ENCODE measurements around the gene RBM24.
"Not testable (repeated sequence)": the region's sequence is repeated elsewhere in the genome, so short reads cannot be mapped to it uniquely, and the experiment has no call there.

The RBM24 gene

DNA sequence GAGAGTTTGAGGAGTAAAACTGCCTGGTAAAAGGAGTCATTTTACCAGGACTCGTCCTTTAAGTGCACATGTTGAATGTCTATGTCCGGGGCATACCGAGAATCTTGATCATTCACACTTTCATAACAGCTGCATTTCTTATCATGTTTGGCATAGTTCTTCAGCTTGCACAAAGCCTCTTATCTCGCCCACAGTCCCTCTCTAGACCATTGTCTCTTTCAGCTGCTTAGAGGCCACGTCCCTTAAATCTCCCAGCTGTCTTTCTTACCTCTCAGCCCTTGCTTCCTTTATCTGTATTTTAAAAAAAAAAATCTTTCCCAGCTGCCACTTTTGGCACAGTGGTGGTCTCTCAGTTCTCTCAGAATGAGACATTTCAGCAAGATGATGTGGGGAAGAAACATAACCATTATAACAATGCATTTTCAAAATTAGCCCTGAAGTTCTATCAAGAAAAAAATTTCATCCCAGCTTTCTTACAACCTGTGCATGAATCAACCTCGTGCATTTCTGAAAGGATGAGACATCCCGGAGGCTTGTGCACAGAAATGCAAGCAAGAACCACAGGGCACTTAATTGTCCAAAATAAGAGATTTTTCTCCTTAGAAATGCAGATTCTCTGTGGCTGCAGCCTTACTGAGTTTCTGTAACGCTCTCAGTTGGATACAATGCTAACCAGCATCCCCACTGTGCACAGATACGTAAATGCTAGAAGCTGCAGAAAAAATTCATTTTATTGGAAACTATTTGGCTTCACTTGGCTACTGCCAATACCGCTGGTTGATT lies 24.2 kb downstream of the RBM24 start:
- H3K4me3 ChIP-seq (ENCODE audit: control insufficient read depth, low read depth, low read length) = no peak overlapping the region
- no peak for DNase-seq (ENCODE audit: low read depth)
- TF ChIP-seq, protein P1, sequence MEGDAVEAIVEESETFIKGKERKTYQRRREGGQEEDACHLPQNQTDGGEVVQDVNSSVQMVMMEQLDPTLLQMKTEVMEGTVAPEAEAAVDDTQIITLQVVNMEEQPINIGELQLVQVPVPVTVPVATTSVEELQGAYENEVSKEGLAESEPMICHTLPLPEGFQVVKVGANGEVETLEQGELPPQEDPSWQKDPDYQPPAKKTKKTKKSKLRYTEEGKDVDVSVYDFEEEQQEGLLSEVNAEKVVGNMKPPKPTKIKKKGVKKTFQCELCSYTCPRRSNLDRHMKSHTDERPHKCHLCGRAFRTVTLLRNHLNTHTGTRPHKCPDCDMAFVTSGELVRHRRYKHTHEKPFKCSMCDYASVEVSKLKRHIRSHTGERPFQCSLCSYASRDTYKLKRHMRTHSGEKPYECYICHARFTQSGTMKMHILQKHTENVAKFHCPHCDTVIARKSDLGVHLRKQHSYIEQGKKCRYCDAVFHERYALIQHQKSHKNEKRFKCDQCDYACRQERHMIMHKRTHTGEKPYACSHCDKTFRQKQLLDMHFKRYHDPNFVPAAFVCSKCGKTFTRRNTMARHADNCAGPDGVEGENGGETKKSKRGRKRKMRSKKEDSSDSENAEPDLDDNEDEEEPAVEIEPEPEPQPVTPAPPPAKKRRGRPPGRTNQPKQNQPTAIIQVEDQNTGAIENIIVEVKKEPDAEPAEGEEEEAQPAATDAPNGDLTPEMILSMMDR (IDR thresholded peaks at IDR 0.05; ENCODE audit: control insufficient read depth, insufficient read depth, low read depth, low read length, missing control alignments) = no peak

DNA sequence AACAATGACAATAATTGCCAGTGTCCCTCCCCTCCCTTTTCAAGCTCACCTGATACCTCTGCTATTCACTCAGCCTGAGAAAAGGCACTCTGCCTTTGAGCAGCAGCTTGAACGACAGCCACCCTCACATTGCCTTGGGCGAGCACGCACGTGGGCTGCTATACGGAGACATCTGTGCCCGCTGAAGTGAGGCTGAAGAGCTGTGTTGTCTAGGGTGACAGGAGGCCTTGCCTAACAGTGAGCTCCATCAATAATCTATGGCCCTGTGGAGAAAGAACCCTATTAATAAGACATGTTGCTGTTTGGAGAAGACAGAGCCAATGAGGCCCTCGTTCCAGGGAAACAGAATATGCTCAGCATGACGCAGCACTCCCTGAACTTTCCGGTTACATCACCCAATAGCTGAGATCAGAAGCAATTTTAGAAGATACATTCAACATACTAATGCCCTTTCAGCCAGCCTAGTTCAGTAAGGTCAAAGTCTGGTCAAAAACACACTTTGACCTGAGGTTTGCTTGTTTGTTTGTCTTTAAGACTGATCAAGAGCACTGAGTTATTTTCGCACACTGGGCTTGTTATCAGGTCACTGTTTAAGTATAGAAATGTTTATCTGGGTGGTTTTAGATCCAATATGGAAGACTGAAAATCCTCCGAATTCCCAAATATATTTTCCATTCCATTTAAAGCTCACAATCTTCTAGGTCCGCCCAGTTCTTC lies 30.6 kb downstream of the RBM24 start:
- no peak overlapping the region for H3K4me3 ChIP-seq (ENCODE audit: control insufficient read depth, low read depth, low read length)
- TF ChIP-seq, protein P1 (IDR thresholded peaks at IDR 0.05; ENCODE audit: control insufficient read depth, insufficient read depth, low read depth, low read length, missing control alignments) = no peak
- DNase-seq (ENCODE audit: low read depth) = no peak

DNA sequence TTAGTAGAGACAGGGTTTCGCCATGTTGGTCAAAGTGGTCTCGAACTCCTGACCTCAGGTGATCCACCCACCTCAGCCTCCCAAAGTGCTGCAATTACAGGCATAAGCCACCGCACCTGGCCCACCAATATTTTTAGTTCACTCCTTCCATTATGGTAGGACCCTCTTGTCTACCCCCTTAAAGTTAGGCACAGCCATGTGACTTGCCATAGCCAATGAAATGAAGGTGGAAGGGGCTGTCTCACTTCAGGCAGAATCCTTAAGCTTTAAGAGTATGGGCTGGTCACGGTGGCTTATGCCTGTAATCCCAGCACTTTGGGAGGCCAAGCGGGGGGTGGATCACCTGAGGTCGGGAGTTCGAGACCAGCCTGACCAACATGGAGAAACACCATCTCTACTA lies 32.1 kb downstream of the RBM24 start:
- not testable (repeated sequence) for H3K4me3 ChIP-seq (ENCODE audit: control insufficient read depth, low read depth, low read length); DNase-seq (ENCODE audit: low read depth)

DNA sequence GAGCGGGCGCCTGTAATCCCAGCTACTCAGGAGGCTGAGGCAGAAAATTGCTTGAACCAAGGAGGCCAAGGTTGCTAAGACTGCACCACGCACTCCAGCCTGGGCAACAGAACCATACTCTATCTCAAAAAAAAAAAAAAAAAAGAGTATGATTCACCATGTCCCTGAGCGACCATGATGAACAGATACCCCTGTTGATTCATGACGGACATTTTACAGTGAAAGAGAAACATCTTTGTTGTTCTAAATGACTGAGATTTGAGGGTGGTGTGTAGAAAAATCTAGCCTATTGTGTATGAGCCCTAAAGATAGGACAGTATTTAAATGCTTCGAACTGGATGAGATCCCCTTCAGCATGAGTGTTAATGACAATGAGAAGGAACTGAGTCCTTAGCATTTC lies 32.8 kb downstream of the RBM24 start:
- TF ChIP-seq, protein P1 (IDR thresholded peaks at IDR 0.05; ENCODE audit: control insufficient read depth, insufficient read depth, low read depth, low read length, missing control alignments) = no peak
- no peak overlapping the region for H3K4me3 ChIP-seq (ENCODE audit: control insufficient read depth, low read depth, low read length)
- DNase-seq (ENCODE audit: low read depth) = no peak

DNA sequence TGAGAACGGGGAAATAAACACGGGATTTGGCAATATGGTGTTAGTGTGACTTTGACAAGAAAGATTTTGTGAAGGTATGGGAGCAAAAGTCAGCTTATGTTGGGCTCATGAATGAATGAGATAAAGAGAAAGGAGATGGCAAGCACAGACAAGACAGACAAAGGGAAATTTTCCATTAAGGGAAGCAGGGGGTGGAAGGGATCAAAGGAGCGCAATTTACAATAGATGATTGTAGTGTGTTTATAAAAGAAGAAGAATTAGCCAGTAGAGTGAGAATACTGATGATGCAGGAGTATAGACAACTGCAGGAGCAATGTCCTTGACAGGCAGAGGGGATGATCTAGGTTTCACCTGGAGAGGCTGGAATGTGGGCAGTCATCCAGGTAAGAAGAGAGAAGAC lies 34.1 kb downstream of the RBM24 start:
- TF ChIP-seq, protein P1 (IDR thresholded peaks at IDR 0.05; ENCODE audit: control insufficient read depth, insufficient read depth, low read depth, low read length, missing control alignments) = no peak
- no peak for DNase-seq (ENCODE audit: low read depth)
- H3K4me3 ChIP-seq (ENCODE audit: control insufficient read depth, low read depth, low read length) = no peak overlapping the region

DNA sequence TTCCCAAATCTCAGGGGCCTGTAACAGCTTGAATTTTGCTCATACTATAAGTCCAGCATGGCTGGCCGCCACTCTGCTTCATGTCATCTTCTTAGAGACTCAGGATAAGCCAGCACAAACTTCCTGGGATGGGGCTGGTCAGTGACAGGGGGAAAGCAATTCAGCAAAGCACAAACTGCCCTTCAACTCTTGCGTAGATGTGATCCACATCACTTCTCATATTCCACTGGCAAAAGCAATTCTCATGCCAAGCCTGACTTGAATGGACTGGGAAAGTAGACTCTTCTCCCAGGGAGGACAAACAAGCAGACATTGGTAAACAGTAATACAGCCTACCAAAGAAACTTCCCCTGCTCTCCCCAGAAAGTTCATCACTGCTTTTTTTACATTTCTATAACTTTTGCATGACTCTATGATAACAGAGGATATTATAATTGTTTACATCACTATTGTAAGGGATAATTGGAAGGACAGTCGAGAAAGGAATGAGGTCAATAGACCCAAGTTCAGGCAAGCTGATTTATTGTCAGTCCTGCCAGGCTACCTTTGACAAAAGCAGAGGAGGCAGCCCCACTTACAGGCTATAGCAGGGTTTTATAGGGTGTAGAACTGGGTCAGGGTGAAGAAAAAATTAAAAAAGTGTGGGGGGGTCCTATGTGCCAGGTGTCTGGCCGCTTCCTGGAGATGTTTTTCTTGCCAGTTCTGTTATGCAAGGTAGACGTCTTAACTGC lies 37.4 kb downstream of the RBM24 start:
- no peak for DNase-seq (ENCODE audit: low read depth)
- H3K4me3 ChIP-seq (ENCODE audit: control insufficient read depth, low read depth, low read length) = no peak overlapping the region
- TF ChIP-seq, protein P1 (IDR thresholded peaks at IDR 0.05; ENCODE audit: control insufficient read depth, insufficient read depth, low read depth, low read length, missing control alignments) = no peak

DNA sequence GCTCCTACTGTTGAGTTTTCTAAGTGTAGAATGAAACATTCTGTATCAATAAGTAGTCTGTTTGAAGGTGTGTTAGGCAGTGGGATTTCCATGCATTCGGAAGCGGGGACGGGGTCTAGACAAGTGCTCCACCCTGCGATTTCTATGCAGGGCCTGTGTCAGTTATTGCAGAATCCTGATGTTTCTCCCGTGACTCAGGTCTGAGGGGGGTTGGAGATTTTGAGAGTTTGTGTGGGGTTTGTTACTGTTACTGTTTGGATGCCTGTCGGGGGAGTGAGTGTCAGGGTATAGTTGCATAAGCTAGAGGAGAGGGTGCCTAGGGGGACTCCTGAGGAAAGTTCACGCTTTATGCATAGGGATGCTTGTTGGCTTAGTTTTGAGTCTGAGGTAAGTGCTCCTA lies 39.1 kb downstream of the RBM24 start:
- DNase-seq (ENCODE audit: low read depth); H3K4me3 ChIP-seq (ENCODE audit: control insufficient read depth, low read depth, low read length): not testable (repeated sequence)
